Activated CD8-positive, alpha-beta T cell treated with anti-CD3 and anti-CD28 coated beads for 36 hours (primary cell): ENCODE results near the gene COL12A1. TPM values are rescaled to one million over a fixed set of nuclear protein-coding genes. Genes with fewer than 3 reads are reported as not detected.

Experiments used
- ATAC-seq: fragments of 200-7000 bp; cut with Tn5 transposase; one replicate; pipeline ENCODE4 v1.10.0; 2021; ENCODE audit warnings: mild to moderate bottlenecking, moderate library complexity
- CTCF ChIA-PET: fragments of 350-600 bp; sonication (Branson Sonifier 250); formaldehyde crosslinking; loops from one replicate; lab custom pipeline; 2021; ENCODE audit warnings: antibody characterized with exemption; lab: Charles Lee
- POLR2A ChIA-PET: fragments of 350-600 bp; sonication (Branson Sonifier 250); formaldehyde crosslinking; loops from one replicate; lab custom pipeline; 2021; ENCODE audit warnings: antibody characterized with exemption; lab: Charles Lee
- DNase-seq: peaks from one replicate; pipeline ENCODE4 v3.0.0-alpha.2; 2020
- H3K27ac Mint-ChIP-seq: one replicate; pipeline ENCODE4 v1.8.0; 2021; ENCODE audit warnings: mild to moderate bottlenecking, mixed read lengths
- H3K27me3 Mint-ChIP-seq: one replicate; pipeline ENCODE4 v1.8.0; 2021; ENCODE audit warnings: mixed read lengths
- H3K36me3 Mint-ChIP-seq: one replicate; pipeline ENCODE4 v1.8.0; 2021; ENCODE audit warnings: low read depth, mixed read lengths
- H3K4me1 Mint-ChIP-seq: one replicate; pipeline ENCODE4 v1.8.0; 2021; ENCODE audit warnings: low read depth, mixed read lengths
- H3K4me3 Mint-ChIP-seq: one replicate; pipeline ENCODE4 v1.8.0; 2021; ENCODE audit warnings: mild to moderate bottlenecking, moderate library complexity, mixed read lengths
- H3K9me3 Mint-ChIP-seq: one replicate; pipeline ENCODE4 v1.8.0; 2021; ENCODE audit warnings: mixed read lengths
- intact Hi-C: fragments of 100-400 bp; cut with micrococcal nuclease; formaldehyde crosslinking; loops from one replicate; pipeline ENCODE4 v1.10.0; 2022
- total RNA-seq, 2 experiments: library from RNA; stranded (reverse); gene quantifications; one replicate each; pipeline ENCODE4 v1.2.3, GENCODE V29; 2021
- TF ChIP-seq, protein P1 (sequence below): fragments of 200-600 bp; IDR thresholded peaks from one replicate; pipeline ENCODE4 v1.8.0; 2022; ENCODE audit warnings: antibody characterized with exemption, mild to moderate bottlenecking

The COL12A1 gene
- total RNA-seq, 2 experiments from 2014 or later = 0.09 TPM; not detected in 1

DNA sequence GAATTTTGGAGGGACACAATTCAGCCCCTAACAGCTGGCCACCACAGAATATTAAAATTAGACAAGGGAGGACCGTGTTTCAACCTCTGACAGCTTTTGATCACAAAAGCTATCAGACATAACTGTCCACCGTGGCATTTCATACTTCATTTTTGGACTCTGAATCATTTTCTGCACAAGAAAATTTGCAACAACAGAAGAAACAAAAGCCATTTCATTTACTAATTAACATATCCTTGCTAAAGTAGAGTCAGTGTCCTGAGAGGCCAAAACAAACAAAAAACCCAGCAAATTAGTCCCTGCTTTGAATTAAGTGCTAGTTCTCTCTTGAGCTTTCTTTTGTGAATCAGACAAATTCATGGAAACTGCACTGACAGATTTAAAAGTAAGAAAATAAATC, 17.6 kb upstream of the COL12A1 start:
- DNase-seq = no peak
- ATAC-seq = no peak
- CTCF ChIA-PET = interaction anchor here (0.6 to 1.6 kb wide), 3 partner anchors 12 to 1200 kb away, joined by 4 to 9 read pairs (median 6); no protein-coding TSS in a partner anchor
- no peaks in the 10 kb centered on the region for H3K4me1 Mint-ChIP-seq
- peaks cover 6% of the 10 kb centered on the region for H3K27me3 Mint-ChIP-seq
- no peaks in the 10 kb centered on the region for H3K9me3 Mint-ChIP-seq
- intact Hi-C loops = no loop called here
- no peaks in the 10 kb centered on the region for H3K36me3 Mint-ChIP-seq
- POLR2A ChIA-PET = no interaction called here
- H3K4me3 Mint-ChIP-seq = no peak overlapping the region
- no peak overlapping the region for H3K27ac Mint-ChIP-seq
- TF ChIP-seq, protein P1, sequence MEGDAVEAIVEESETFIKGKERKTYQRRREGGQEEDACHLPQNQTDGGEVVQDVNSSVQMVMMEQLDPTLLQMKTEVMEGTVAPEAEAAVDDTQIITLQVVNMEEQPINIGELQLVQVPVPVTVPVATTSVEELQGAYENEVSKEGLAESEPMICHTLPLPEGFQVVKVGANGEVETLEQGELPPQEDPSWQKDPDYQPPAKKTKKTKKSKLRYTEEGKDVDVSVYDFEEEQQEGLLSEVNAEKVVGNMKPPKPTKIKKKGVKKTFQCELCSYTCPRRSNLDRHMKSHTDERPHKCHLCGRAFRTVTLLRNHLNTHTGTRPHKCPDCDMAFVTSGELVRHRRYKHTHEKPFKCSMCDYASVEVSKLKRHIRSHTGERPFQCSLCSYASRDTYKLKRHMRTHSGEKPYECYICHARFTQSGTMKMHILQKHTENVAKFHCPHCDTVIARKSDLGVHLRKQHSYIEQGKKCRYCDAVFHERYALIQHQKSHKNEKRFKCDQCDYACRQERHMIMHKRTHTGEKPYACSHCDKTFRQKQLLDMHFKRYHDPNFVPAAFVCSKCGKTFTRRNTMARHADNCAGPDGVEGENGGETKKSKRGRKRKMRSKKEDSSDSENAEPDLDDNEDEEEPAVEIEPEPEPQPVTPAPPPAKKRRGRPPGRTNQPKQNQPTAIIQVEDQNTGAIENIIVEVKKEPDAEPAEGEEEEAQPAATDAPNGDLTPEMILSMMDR = no peak

DNA sequence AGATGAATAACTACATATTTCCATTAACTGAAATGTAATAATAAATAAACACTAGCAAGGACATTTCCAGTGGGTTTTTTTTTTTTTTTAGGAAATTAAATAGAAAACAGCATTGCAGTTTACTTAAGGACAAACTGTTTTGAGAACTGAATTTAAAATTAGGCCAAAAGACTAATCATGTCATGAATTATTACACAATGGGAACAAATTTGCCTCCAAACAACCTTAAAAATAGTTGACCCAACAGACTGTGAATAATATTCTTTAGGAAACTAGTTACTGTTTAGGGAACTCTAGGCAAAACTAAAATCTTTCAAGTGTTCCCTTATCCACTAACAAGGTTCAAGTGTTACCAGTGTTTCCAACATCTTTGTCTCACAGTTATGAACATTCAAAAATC, 16.4 kb upstream of the COL12A1 start:
- H3K36me3 Mint-ChIP-seq = no peaks in the 10 kb centered on the region

DNA sequence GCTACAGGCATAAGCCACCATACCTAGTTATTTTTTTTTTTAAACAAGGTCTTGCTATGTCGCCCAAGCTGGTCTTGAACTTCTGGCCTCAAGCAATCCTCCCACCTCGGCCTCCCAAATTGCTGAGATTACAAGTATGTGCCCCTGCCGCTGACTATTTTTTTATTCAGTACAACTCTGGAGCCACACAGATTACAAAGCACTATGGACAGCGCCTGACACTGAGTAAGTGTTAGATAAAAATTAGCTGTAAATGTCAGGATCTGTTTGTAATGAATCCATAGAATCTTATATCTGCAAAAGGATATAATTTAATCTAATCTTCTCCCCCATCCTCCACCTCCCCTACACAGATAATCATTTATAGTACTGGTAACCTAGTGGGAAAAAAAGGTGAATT, 15.3 kb upstream of the COL12A1 start:
- Mint-ChIP-seq H3K27me3 (peaks cover 16% of the 10 kb centered on the region), H3K4me3 (no peak overlapping the region), H3K36me3 (no peaks in the 10 kb centered on the region), H3K4me1 (peaks cover 6% of the 10 kb centered on the region), H3K9me3 (no peaks in the 10 kb centered on the region), H3K27ac (no peak overlapping the region)
- TF ChIP-seq, protein P1 = no peak
- intact Hi-C loops = no loop called here
- ChIA-PET CTCF (interaction anchor here (0.7 to 2.6 kb wide), 3 partner anchors 11 to 76 kb away, joined by 3 to 55 read pairs (median 3); no protein-coding TSS in a partner anchor), POLR2A (no interaction called here)
- ATAC-seq (no peak), DNase-seq (no peak)

More for the DNA sequence above, 16.4 kb upstream of the COL12A1 start:
- CTCF ChIA-PET = no interaction called here
- no peaks in the 10 kb centered on the region for H3K9me3 Mint-ChIP-seq
- POLR2A ChIA-PET = no interaction called here
- intact Hi-C loops = no loop called here
- TF ChIP-seq, protein P1 = no peak
- DNase-seq (no peak), ATAC-seq (no peak)
- H3K4me3 Mint-ChIP-seq = no peak overlapping the region
- H3K27ac Mint-ChIP-seq = no peak overlapping the region
- H3K27me3 Mint-ChIP-seq = peaks cover 10% of the 10 kb centered on the region
- H3K4me1 Mint-ChIP-seq = peaks cover 4% of the 10 kb centered on the region

DNA sequence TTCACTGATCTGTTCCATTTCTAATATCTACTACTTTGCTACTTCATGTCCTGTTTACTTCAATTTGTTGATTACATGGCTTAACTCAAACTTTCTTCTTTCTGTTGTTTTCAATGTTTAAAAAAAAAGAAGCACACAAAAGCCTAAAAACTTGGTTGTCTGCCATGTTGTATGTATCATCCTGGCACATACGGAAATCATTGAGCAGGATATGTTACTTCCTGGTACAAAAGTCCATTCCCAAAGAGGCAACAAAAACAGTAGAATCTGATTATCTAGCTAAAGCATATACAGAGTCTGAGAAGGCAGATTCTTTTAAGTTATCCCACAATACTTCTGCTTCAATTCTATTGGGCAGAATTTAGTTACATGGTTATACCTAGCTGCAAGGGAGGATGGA, 14.5 kb upstream of the COL12A1 start:
- no peak overlapping the region for H3K27ac Mint-ChIP-seq
- POLR2A ChIA-PET = no interaction called here

DNA sequence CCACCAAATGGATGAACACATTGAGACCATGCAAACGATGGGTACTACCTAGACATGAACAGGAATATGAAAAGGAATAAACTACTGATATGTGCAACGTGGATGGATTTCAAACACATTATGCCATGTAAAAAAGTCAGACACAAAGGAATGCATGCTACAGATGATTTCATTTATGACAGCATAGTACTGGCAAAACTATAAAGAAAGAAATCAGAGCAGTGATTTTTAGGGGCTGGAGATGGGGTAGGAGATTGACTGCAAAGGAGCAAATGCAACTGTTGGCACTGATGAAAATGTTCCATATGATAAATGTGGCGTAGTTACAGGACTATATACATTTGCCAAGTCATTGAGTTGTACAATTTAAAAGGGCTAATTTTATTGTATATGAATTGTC, 13.4 kb upstream of the COL12A1 start:
- H3K9me3 Mint-ChIP-seq = no peaks in the 10 kb centered on the region
- peaks cover 24% of the 10 kb centered on the region for H3K27me3 Mint-ChIP-seq
- CTCF ChIA-PET = interaction anchor here (2.5 to 2.6 kb wide), 2 partner anchors 9 to 10 kb away, joined by 12 to 55 read pairs; no protein-coding TSS in a partner anchor
- DNase-seq (no peak), ATAC-seq (no peak)
- no peak overlapping the region for H3K27ac Mint-ChIP-seq
- no peaks in the 10 kb centered on the region for H3K36me3 Mint-ChIP-seq
- TF ChIP-seq, protein P1 = no peak
- no peak overlapping the region for H3K4me3 Mint-ChIP-seq
- H3K4me1 Mint-ChIP-seq = peaks cover 6% of the 10 kb centered on the region
- intact Hi-C loops = no loop called here
- POLR2A ChIA-PET = no interaction called here

More for the DNA sequence above, 14.5 kb upstream of the COL12A1 start:
- DNase-seq (no peak), ATAC-seq (no peak)
- H3K27me3 Mint-ChIP-seq = peaks cover 21% of the 10 kb centered on the region
- CTCF ChIA-PET = interaction anchor here (0.7 to 2.6 kb wide), 3 partner anchors 10 to 77 kb away, joined by 3 to 55 read pairs (median 3); no protein-coding TSS in a partner anchor
- H3K9me3 Mint-ChIP-seq = no peaks in the 10 kb centered on the region
- intact Hi-C loops = no loop called here
- TF ChIP-seq, protein P1 = no peak
- no peaks in the 10 kb centered on the region for H3K36me3 Mint-ChIP-seq
- peaks cover 6% of the 10 kb centered on the region for H3K4me1 Mint-ChIP-seq
- no peak overlapping the region for H3K4me3 Mint-ChIP-seq
